SK-N-SH treated with all-trans-retinoic acid at 6 μM for 48 hours (cell line): ENCODE data around the gene RGS12.

Experiments used
- ARNTL ChIP-seq: fragments of 450-650 bp; formaldehyde crosslinking; IDR thresholded peaks from 2 replicates; pipeline ENCODE4 v1.5.0; 2020; ENCODE audit warnings: low read depth, mild to moderate bottlenecking, moderate library complexity, borderline replicate concordance
- OSR1 ChIP-seq: fragments of 250-450 bp; sonication (Bioruptor Pico); IDR thresholded peaks from 2 replicates; pipeline ENCODE4 v1.8.0; 2022; ENCODE audit warnings: moderate library complexity, mild to moderate bottlenecking, inconsistent platforms
- SNAI2 ChIP-seq: fragments of 250-450 bp; sonication (Bioruptor Pico); IDR thresholded peaks from 2 replicates; pipeline ENCODE4 v1.5.0; 2020; ENCODE audit warnings: mild to moderate bottlenecking, moderate library complexity
- TCF4 ChIP-seq: fragments of 250-450 bp; sonication (Bioruptor Pico); IDR thresholded peaks from 2 replicates; pipeline ENCODE4 v1.8.0; 2021; ENCODE audit warnings: mild to moderate bottlenecking, moderate library complexity, borderline replicate concordance
- ZC3H10 ChIP-seq: fragments of 250-450 bp; sonication (Bioruptor Pico); IDR thresholded peaks from 2 replicates; pipeline ENCODE4 v1.5.1; 2021; ENCODE audit warnings: mild to moderate bottlenecking, moderate library complexity
- ZFP3 ChIP-seq: fragments of 250-450 bp; sonication (Bioruptor Pico); IDR thresholded peaks from 2 replicates; pipeline ENCODE4 v1.5.0; 2020; ENCODE audit warnings: mild to moderate bottlenecking, moderate library complexity
- TF ChIP-seq, protein P1 (sequence below): fragments of 250-450 bp; sonication (Bioruptor Pico); IDR thresholded peaks from 2 replicates; pipeline ENCODE4 v1.8.0; 2020; ENCODE audit warnings: mild to moderate bottlenecking, moderate library complexity, borderline replicate concordance
- TF ChIP-seq, protein P2 (sequence below): fragments of 250-450 bp; sonication (Bioruptor Pico); IDR thresholded peaks from 2 replicates; pipeline ENCODE4 v1.5.1; 2020; ENCODE audit warnings: low read depth, mild to moderate bottlenecking, moderate library complexity

DNA sequence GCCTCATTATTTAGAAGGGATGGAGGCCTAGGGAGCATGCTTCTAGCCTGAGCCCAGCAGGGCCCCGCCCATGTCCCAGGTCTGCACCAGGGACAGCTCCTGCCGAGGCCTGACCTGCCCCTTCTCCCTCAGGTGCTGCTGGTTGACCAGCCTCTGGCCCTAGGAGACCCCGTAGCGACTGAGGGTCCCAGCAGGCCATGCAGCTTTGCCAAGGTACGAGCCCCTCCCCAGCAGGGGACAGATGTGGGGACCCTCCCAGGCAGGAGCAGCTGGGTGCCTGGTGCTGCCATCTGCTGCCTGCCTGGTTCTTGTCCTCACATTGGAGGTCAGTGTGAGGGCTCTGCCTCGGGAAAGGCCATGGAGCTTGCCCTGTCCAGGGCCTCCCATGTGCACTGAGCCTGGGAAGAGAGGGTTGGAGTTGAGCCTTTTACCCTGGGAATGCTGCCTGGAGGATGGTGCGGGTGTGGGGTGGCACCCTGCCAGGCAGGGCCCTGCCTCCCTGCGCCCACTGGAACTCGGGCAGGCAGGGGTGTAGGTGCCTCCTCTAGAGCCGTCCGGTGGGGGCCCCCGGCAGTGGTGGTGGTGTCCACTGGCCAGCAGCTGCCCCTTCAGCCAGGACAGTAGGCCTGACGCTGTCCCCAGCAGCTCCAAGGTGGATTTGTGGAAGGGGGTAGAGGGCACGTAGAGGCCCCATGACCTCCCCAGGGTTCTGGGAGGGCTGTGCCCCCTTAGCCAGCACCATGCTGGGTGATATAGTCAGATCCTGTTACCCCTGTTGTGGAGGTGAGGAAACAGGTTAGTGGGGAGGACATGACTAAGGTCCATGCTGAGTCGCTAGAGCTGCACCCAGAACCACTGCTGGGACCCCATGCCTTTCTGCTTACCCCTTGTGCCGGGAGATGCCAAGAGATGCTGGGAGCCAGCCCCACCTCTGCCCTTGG, 46.1 kb upstream of the RGS12 start:
- TF ChIP-seq, protein P1, sequence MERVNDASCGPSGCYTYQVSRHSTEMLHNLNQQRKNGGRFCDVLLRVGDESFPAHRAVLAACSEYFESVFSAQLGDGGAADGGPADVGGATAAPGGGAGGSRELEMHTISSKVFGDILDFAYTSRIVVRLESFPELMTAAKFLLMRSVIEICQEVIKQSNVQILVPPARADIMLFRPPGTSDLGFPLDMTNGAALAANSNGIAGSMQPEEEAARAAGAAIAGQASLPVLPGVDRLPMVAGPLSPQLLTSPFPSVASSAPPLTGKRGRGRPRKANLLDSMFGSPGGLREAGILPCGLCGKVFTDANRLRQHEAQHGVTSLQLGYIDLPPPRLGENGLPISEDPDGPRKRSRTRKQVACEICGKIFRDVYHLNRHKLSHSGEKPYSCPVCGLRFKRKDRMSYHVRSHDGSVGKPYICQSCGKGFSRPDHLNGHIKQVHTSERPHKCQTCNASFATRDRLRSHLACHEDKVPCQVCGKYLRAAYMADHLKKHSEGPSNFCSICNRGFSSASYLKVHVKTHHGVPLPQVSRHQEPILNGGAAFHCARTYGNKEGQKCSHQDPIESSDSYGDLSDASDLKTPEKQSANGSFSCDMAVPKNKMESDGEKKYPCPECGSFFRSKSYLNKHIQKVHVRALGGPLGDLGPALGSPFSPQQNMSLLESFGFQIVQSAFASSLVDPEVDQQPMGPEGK: no peak
- no peak for TF ChIP-seq ZC3H10 (CRISPR knock-in tag)
- no peak for TF ChIP-seq TCF4 (CRISPR knock-in tag)
- TF ChIP-seq ARNTL (CRISPR knock-in tag): no peak
- no peak for TF ChIP-seq OSR1 (CRISPR knock-in tag)
- TF ChIP-seq ZFP3 (CRISPR knock-in tag): no peak
- TF ChIP-seq, protein P2, sequence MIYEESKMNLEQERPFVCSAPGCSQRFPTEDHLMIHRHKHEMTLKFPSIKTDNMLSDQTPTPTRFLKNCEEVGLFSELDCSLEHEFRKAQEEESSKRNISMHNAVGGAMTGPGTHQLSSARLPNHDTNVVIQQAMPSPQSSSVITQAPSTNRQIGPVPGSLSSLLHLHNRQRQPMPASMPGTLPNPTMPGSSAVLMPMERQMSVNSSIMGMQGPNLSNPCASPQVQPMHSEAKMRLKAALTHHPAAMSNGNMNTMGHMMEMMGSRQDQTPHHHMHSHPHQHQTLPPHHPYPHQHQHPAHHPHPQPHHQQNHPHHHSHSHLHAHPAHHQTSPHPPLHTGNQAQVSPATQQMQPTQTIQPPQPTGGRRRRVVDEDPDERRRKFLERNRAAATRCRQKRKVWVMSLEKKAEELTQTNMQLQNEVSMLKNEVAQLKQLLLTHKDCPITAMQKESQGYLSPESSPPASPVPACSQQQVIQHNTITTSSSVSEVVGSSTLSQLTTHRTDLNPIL (CRISPR knock-in tag): no peak
- TF ChIP-seq SNAI2 (CRISPR knock-in tag): no peak
